ENCODE data around the gene SPATA46. TPM values are rescaled to one million over a fixed set of nuclear protein-coding genes. Genes with fewer than 3 reads are reported as not detected.
"Not testable (repeated sequence)": the region's sequence is repeated elsewhere in the genome, so short reads cannot be mapped to it uniquely, and the experiment has no call there.

The SPATA46 gene
- total RNA-seq = not detected

GRCh38 chr1:162376691-162377090 is at the start of gene SPATA46:
SPATA46 (minus strand) TSS chr1:162376854; CDS start chr1:162376790, 64 bp downstream.
- no peak within 1 kb of the TSS for H3K27ac Mint-ChIP-seq

GRCh38 chr1:162422662-162423375 is 46.2 kb upstream of the SPATA46 start:
- Mint-ChIP-seq H3K36me3 (no peaks in the 10 kb centered on the region), H3K27ac (no peak overlapping the region), H3K27me3 (peaks cover 13% of the 10 kb centered on the region), H3K9me3 (peaks cover 2% of the 10 kb centered on the region), H3K4me1 (peaks cover 3% of the 10 kb centered on the region), H3K4me3 (no peak overlapping the region)
- ATAC-seq (ENCODE audit: low read depth) (no peak), DNase-seq (no peak)
- POLR2A ChIA-PET = no interaction called here

More at GRCh38 chr1:162376691-162377090, at the start of gene SPATA46:
- Mint-ChIP-seq H3K9me3 (no peaks in the 10 kb centered on the region), H3K27me3 (peaks cover 1% of the 10 kb centered on the region), H3K4me1 (no peaks in the 10 kb centered on the region), H3K36me3 (no peaks in the 10 kb centered on the region), H3K4me3 (no peak within 1 kb of the TSS)
- ATAC-seq (ENCODE audit: low read depth) (no peak), DNase-seq (no peak)
- POLR2A ChIA-PET = no interaction called here

GRCh38 chr1:162421258-162422164 is 44.9 kb upstream of the SPATA46 start:
- H3K4me3 Mint-ChIP-seq = no peak overlapping the region
- H3K27ac Mint-ChIP-seq = no peak overlapping the region
- DNase-seq = no peak
- H3K4me1 Mint-ChIP-seq = peaks cover 3% of the 10 kb centered on the region
- no peak for ATAC-seq (ENCODE audit: low read depth)
- peaks cover 2% of the 10 kb centered on the region for H3K9me3 Mint-ChIP-seq
- no peaks in the 10 kb centered on the region for H3K36me3 Mint-ChIP-seq
- POLR2A ChIA-PET = no interaction called here
- peaks cover 14% of the 10 kb centered on the region for H3K27me3 Mint-ChIP-seq

- POLR2A ChIA-PET = no interaction called here
- Mint-ChIP-seq H3K36me3 (no peaks in the 10 kb centered on the region), H3K4me3 (no peak overlapping the region), H3K27me3 (peaks cover 17% of the 10 kb centered on the region), H3K27ac (no peak overlapping the region), H3K4me1 (peaks cover 3% of the 10 kb centered on the region), H3K9me3 (no peaks in the 10 kb centered on the region)
- no peak for ATAC-seq (ENCODE audit: low read depth)
- no peak for DNase-seq
Observed at GRCh38 chr1:162420120-162420519, 43.5 kb upstream of the SPATA46 start.

- H3K36me3 Mint-ChIP-seq; H3K4me1 Mint-ChIP-seq; ATAC-seq (ENCODE audit: low read depth); H3K4me3 Mint-ChIP-seq; DNase-seq; H3K9me3 Mint-ChIP-seq; POLR2A ChIA-PET; H3K27ac Mint-ChIP-seq: not testable (repeated sequence)
- H3K27me3 Mint-ChIP-seq = peaks cover 14% of the 10 kb centered on the region
Observed at GRCh38 chr1:162419450-162419931, 42.8 kb upstream of the SPATA46 start.

- H3K4me3 Mint-ChIP-seq; DNase-seq; H3K9me3 Mint-ChIP-seq; H3K4me1 Mint-ChIP-seq; ATAC-seq (ENCODE audit: low read depth); H3K36me3 Mint-ChIP-seq; POLR2A ChIA-PET; H3K27ac Mint-ChIP-seq: not testable (repeated sequence)
- peaks cover 12% of the 10 kb centered on the region for H3K27me3 Mint-ChIP-seq
Observed at GRCh38 chr1:162418584-162418983, 41.9 kb upstream of the SPATA46 start.

GRCh38 chr1:162417650-162418049 is 41.0 kb upstream of the SPATA46 start:
- Mint-ChIP-seq H3K4me3 (no peak overlapping the region), H3K27me3 (peaks cover 6% of the 10 kb centered on the region), H3K36me3 (no peaks in the 10 kb centered on the region), H3K4me1 (peaks cover 3% of the 10 kb centered on the region), H3K9me3 (no peaks in the 10 kb centered on the region), H3K27ac (no peak overlapping the region)
- POLR2A ChIA-PET = no interaction called here
- DNase-seq (no peak), ATAC-seq (ENCODE audit: low read depth) (no peak)

GRCh38 chr1:162416909-162417308 is 40.3 kb upstream of the SPATA46 start:
- H3K27ac Mint-ChIP-seq = no peak overlapping the region

GRCh38 chr1:162416215-162416614 is 39.6 kb upstream of the SPATA46 start:
- DNase-seq (no peak), ATAC-seq (ENCODE audit: low read depth) (no peak)
- no peaks in the 10 kb centered on the region for H3K9me3 Mint-ChIP-seq
- no peaks in the 10 kb centered on the region for H3K36me3 Mint-ChIP-seq
- H3K4me1 Mint-ChIP-seq = no peaks in the 10 kb centered on the region
- POLR2A ChIA-PET = no interaction called here
- no peak overlapping the region for H3K27ac Mint-ChIP-seq
- H3K27me3 Mint-ChIP-seq = peaks cover 6% of the 10 kb centered on the region
- H3K4me3 Mint-ChIP-seq = no peak overlapping the region

More at GRCh38 chr1:162416909-162417308, 40.3 kb upstream of the SPATA46 start:
- ATAC-seq (ENCODE audit: low read depth) (no peak), DNase-seq (no peak)
- H3K9me3 Mint-ChIP-seq = no peaks in the 10 kb centered on the region
- POLR2A ChIA-PET = no interaction called here
- H3K4me3 Mint-ChIP-seq = no peak overlapping the region
- H3K36me3 Mint-ChIP-seq = no peaks in the 10 kb centered on the region
- peaks cover 6% of the 10 kb centered on the region for H3K27me3 Mint-ChIP-seq
- H3K4me1 Mint-ChIP-seq = peaks cover 3% of the 10 kb centered on the region

GRCh38 chr1:162412002-162412401 is 35.3 kb upstream of the SPATA46 start, which contains the start of gene SH2D1B:
SH2D1B (minus strand) TSS chr1:162412136; CDS start chr1:162412016, 120 bp downstream.
- Mint-ChIP-seq H3K9me3 (no peaks in the 10 kb centered on the region), H3K27ac (no peak within 1 kb of the TSS), H3K27me3 (peaks cover 6% of the 10 kb centered on the region), H3K4me3 (no peak within 1 kb of the TSS), H3K4me1 (no peaks in the 10 kb centered on the region), H3K36me3 (no peaks in the 10 kb centered on the region)
- DNase-seq (no peak), ATAC-seq (ENCODE audit: low read depth) (no peak)
- POLR2A ChIA-PET = no interaction called here

- H3K27ac Mint-ChIP-seq = no peak overlapping the region
- no peaks in the 10 kb centered on the region for H3K9me3 Mint-ChIP-seq
- no peak overlapping the region for H3K4me3 Mint-ChIP-seq
- H3K36me3 Mint-ChIP-seq = no peaks in the 10 kb centered on the region
- DNase-seq (no peak), ATAC-seq (ENCODE audit: low read depth) (no peak)
- H3K27me3 Mint-ChIP-seq = peaks cover 11% of the 10 kb centered on the region
- H3K4me1 Mint-ChIP-seq = no peaks in the 10 kb centered on the region
- POLR2A ChIA-PET = no interaction called here
Observed at GRCh38 chr1:162407539-162407938, 30.9 kb upstream of the SPATA46 start.

- Mint-ChIP-seq H3K27me3 (peaks cover 14% of the 10 kb centered on the region), H3K4me1 (no peaks in the 10 kb centered on the region), H3K36me3 (no peaks in the 10 kb centered on the region), H3K9me3 (no peaks in the 10 kb centered on the region), H3K4me3 (no peak overlapping the region), H3K27ac (no peak overlapping the region)
- POLR2A ChIA-PET = no interaction called here
- DNase-seq = no peak
- ATAC-seq (ENCODE audit: low read depth) = no peak
Observed at GRCh38 chr1:162406811-162407210, 30.2 kb upstream of the SPATA46 start.

GRCh38 chr1:162405800-162406199 is 29.1 kb upstream of the SPATA46 start:
- no peak for DNase-seq
- no peaks in the 10 kb centered on the region for H3K36me3 Mint-ChIP-seq
- POLR2A ChIA-PET = no interaction called here
- no peak overlapping the region for H3K4me3 Mint-ChIP-seq
- no peaks in the 10 kb centered on the region for H3K4me1 Mint-ChIP-seq
- H3K27ac Mint-ChIP-seq = no peak overlapping the region
- ATAC-seq (ENCODE audit: low read depth) = no peak
- H3K9me3 Mint-ChIP-seq = no peaks in the 10 kb centered on the region
- H3K27me3 Mint-ChIP-seq = peaks cover 16% of the 10 kb centered on the region

Measured in activated naive CD8-positive, alpha-beta T cell treated with anti-CD3 and anti-CD28 coated beads, Interleukin-2, amount 10 ng/mL, durations not matched to agents 7 days and 5 days (primary cell).